Measurements from ENCODE around the gene FN1. TPM values are rescaled to one million over a fixed set of nuclear protein-coding genes. Genes with fewer than 3 reads are reported as not detected.

FN1 gene
- total and polyA plus RNA-seq, 2 donors (not counting 3 experiments of a cell fraction or from before 2014, with no cell fraction given), result 3,221 to 3,740 TPM

DNA sequence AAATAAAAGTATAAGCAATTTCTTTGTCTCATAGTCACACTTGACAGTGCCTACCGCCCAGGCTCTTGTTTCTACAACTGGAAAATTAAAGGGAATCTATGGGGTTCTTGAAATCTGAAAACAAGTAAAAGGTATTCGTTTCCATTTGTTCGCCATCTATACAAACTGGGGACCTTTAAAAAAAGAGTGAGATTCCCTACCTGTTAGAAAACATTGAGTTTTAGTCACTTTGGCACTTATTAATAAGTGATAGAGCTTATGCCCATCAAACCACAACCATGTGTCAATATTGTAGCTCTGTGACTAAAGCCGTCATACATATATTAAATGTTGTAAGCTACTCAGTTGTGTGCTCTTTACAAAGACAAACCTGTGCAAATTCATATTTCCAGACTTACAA is 13.2 kb downstream of the FN1 start:
- no peak overlapping the region for H3K4me2 ChIP-seq (ENCODE audit: insufficient read depth, low read length)
- H3K9me1 ChIP-seq (replicated peaks; ENCODE audit: control insufficient read depth, extremely low read depth, insufficient read depth, low read length), result no peaks in the 10 kb centered on the region
- dilution Hi-C loops (cut with MboI; ENCODE audit: extremely low pct_ligation_motif_present, low sequenced_read_pairs) (no loop called here), intact Hi-C loops (cut with micrococcal nuclease) (loop anchor here (1.0 kb wide), 1 partner anchor 11 kb away; no protein-coding TSS in a partner anchor)
- no peak overlapping the region for H3K4me3 ChIP-seq (replicated peaks in 1 of 3; ENCODE audit: insufficient read depth in 1 of 3, low read depth in 1 of 3, low read length in 3 of 3)
- H4K20me1 ChIP-seq (replicated peaks; ENCODE audit: control insufficient read depth, extremely low read depth, insufficient read depth, low read length), result no peaks in the 10 kb centered on the region
- FAIRE-seq (no peak), DNase-seq (ENCODE audit: low read depth, low spot score) (no peak)
- peak overlapping the region; percentile 15 for H3K27ac ChIP-seq (ENCODE audit: insufficient read depth, low read depth, low read length)
- H3K9me3 ChIP-seq (replicated peaks; ENCODE audit: control insufficient read depth, insufficient read depth, low read length), result no peaks in the 10 kb centered on the region
- BruUV-seq (replicated peaks), result no TSS peak
- CTCF ChIA-PET, result interaction anchor here (1.2 to 2.3 kb wide), 5 partner anchors 11 to 509 kb away, joined by 3 to 16 read pairs (median 3); no protein-coding TSS in a partner anchor
- H2AFZ ChIP-seq (ENCODE audit: low read depth, low read length), result no peak overlapping the region
- H3K4me1 ChIP-seq (ENCODE audit: control insufficient read depth, extremely low read depth, insufficient read depth, low read length), result peaks cover 64% of the 10 kb centered on the region
- TF ChIP-seq, protein P1, sequence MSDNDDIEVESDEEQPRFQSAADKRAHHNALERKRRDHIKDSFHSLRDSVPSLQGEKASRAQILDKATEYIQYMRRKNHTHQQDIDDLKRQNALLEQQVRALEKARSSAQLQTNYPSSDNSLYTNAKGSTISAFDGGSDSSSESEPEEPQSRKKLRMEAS (IDR thresholded peaks at IDR 0.05; ENCODE audit: insufficient read depth, insufficient read length), result no peak
- POLR2A ChIA-PET, result interaction anchor here (0.8 to 1.4 kb wide), 3 partner anchors 11 to 31 kb away, joined by 4 to 8 read pairs (median 6); no protein-coding TSS in a partner anchor
- no peak overlapping the region for H3K9ac ChIP-seq (replicated peaks; ENCODE audit: extremely low read depth, insufficient read depth, low read length)
- peaks cover 37 to 77% of the 10 kb centered on the region in 2 experiments for H3K36me3 ChIP-seq (ENCODE audit: control insufficient read depth in 2 of 2, extremely low read depth in 1 of 2, insufficient read depth in 2 of 2, low read length in 2 of 2)
- H3K27me3 ChIP-seq (ENCODE audit: control insufficient read depth in 2 of 2, insufficient read depth in 2 of 2, low read length in 2 of 2), result no peaks in the 10 kb centered on the region
- peaks cover 20% of the 10 kb centered on the region for H3K79me2 ChIP-seq (ENCODE audit: control insufficient read depth, insufficient read depth, low read length)

DNA sequence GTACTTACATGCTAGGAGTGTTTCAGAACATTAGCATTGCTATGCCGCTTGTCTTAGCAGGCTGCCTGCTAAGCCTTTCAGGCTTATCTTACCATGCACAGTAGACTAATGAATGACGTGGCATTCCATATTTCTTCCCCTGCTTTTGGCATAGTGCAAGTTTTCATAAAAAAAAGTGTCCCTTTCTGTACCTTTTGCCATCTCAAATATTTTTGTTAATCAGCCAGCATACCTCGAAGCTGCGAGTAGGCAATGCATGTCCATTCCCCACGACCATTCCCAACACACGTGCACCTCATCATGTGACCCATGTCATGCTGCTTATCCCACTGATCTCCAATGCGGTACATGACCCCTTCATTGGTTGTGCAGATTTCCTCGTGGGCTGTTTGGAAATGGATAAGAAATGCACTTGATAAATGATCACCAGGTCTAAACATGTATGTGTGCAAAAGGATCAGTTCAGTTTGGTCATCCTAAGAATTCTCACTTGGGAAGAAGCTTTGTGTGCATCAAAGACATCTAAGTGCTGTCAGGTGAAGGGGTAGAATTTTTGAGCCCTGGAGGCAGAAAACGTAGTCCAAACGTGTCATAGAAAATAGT is 13.9 kb downstream of the FN1 start:
- H3K9ac ChIP-seq (replicated peaks; ENCODE audit: extremely low read depth, insufficient read depth, low read length), result no peak overlapping the region
- H3K4me2 ChIP-seq (ENCODE audit: insufficient read depth, low read length), result no peak overlapping the region
- H3K79me2 ChIP-seq (ENCODE audit: control insufficient read depth, insufficient read depth, low read length), result peaks cover 23% of the 10 kb centered on the region
- FAIRE-seq (no peak), DNase-seq (ENCODE audit: low read depth, low spot score) (peak; percentile 53)
- H3K9me3 ChIP-seq (replicated peaks; ENCODE audit: control insufficient read depth, insufficient read depth, low read length), result no peaks in the 10 kb centered on the region
- H3K4me3 ChIP-seq (replicated peaks in 1 of 3; ENCODE audit: insufficient read depth in 1 of 3, low read depth in 1 of 3, low read length in 3 of 3), result no peak overlapping the region
- CTCF ChIA-PET, result interaction anchor here (1.5 kb wide), 1 partner anchor 11 kb away, joined by 3 read pairs; no protein-coding TSS in a partner anchor
- H3K36me3 ChIP-seq (ENCODE audit: control insufficient read depth in 2 of 2, extremely low read depth in 1 of 2, insufficient read depth in 2 of 2, low read length in 2 of 2), result peaks cover 40 to 77% of the 10 kb centered on the region in 2 experiments
- no TSS peak for BruUV-seq (replicated peaks)
- TF ChIP-seq, protein P1 (IDR thresholded peaks at IDR 0.05; ENCODE audit: insufficient read depth, insufficient read length), result peak; percentile 64
- no peak for TF ChIP-seq EZH2 (IDR thresholded peaks at IDR 0.05; ENCODE audit: borderline replicate concordance, low read depth, low read length, severe bottlenecking)
- H3K9me1 ChIP-seq (replicated peaks; ENCODE audit: control insufficient read depth, extremely low read depth, insufficient read depth, low read length), result no peaks in the 10 kb centered on the region
- H2AFZ ChIP-seq (ENCODE audit: low read depth, low read length), result no peak overlapping the region
- peaks cover 68% of the 10 kb centered on the region for H3K4me1 ChIP-seq (ENCODE audit: control insufficient read depth, extremely low read depth, insufficient read depth, low read length)
- dilution Hi-C loops (cut with MboI; ENCODE audit: extremely low pct_ligation_motif_present, low sequenced_read_pairs), result no loop called here
- intact Hi-C loops (cut with micrococcal nuclease), result no loop called here
- no peaks in the 10 kb centered on the region for H4K20me1 ChIP-seq (replicated peaks; ENCODE audit: control insufficient read depth, extremely low read depth, insufficient read depth, low read length)
- POLR2A ChIA-PET, result interaction anchor here (0.8 kb wide), 1 partner anchor 11 kb away, joined by 3 read pairs; no protein-coding TSS in a partner anchor
- H3K27ac ChIP-seq (ENCODE audit: insufficient read depth, low read depth, low read length), result peak overlapping the region; percentile 28
- no peaks in the 10 kb centered on the region for H3K27me3 ChIP-seq (ENCODE audit: control insufficient read depth in 2 of 2, insufficient read depth in 2 of 2, low read length in 2 of 2)

All from endothelial cell of umbilical vein (primary cell).